Ovary (tissue), 3 donors: ENCODE data around the gene SPATC1L.

ENCODE experiments used
- EP300 ChIP-seq: sonication (generic); formaldehyde crosslinking; IDR thresholded peaks from one replicate; pipeline ENCODE4 v1.6.1; 2017; ENCODE audit warnings: antibody characterized with exemption
- POLR2A ChIP-seq: fragments of 450-650 bp; IDR thresholded peaks from one replicate; pipeline ENCODE4 v1.6.1; 2017; ENCODE audit warnings: antibody characterized with exemption, mild to moderate bottlenecking, moderate library complexity
- TF ChIP-seq, protein P1 (sequence below), 3 donors: fragments of 450-650 bp in 2 of 3; fragments of 200-600 bp in 1 of 3; IDR thresholded peaks; one replicate each; pipeline versions ENCODE4 v1.5.1 to v1.8.0; 2016 to 2022; ENCODE audit warnings: antibody characterized with exemption in 3 of 3, mild to moderate bottlenecking in 1 of 3
- donor health status: DM: no; HTN: no; CAD: no.

DNA sequence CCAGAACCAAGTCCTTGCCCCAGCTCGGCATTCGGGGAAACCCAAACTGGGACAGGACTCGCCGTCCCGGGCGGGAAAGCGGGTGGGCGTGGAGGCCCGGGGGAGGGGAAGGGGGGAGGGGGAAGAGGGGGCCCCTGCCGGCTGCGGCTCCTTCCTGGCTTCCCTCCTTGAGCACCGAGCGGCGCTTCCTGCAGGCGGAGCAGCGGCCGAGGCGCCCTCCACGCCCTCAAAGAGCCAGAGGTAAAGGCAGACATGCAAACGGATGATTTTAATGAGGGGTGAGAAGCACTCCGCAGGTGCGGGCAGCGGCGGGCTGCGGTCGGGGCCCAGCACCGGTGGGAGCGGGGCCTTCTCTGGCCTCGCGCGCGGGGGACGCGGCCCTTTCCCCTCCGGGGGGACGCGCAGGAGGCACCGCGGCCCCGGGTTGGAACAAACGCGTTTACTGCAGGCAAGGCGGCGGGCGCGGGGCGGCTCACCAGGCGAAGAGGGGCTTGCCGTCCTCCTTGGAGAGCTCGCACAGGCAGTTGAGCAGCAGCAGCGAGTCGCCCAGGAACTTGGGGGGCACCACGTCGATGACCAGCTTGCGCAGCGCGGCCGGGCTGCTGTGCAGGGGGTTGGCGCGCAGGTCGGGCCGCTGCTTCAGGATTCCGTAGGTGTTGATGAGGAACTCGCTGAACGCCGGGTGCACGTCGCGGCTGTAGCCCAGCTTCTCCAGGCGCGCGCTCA is 23.2 kb downstream of the SPATC1L start:
- no peak for TF ChIP-seq POLR2A
- TF ChIP-seq, protein P1, sequence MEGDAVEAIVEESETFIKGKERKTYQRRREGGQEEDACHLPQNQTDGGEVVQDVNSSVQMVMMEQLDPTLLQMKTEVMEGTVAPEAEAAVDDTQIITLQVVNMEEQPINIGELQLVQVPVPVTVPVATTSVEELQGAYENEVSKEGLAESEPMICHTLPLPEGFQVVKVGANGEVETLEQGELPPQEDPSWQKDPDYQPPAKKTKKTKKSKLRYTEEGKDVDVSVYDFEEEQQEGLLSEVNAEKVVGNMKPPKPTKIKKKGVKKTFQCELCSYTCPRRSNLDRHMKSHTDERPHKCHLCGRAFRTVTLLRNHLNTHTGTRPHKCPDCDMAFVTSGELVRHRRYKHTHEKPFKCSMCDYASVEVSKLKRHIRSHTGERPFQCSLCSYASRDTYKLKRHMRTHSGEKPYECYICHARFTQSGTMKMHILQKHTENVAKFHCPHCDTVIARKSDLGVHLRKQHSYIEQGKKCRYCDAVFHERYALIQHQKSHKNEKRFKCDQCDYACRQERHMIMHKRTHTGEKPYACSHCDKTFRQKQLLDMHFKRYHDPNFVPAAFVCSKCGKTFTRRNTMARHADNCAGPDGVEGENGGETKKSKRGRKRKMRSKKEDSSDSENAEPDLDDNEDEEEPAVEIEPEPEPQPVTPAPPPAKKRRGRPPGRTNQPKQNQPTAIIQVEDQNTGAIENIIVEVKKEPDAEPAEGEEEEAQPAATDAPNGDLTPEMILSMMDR (IDR thresholded peaks at IDR 0.05) = no peak
- no peak for TF ChIP-seq EP300
